Activated naive CD4-positive, alpha-beta T cell treated with anti-CD3 and anti-CD28 coated beads, Interleukin-2, amount 50 U/mL, for 24 hours (primary cell): Measurements from ENCODE around the gene NCF2.

Experiments used
- H3K27ac Mint-ChIP-seq: one replicate; pipeline ENCODE4 v1.8.0; 2021; ENCODE audit warnings: mild to moderate bottlenecking, mixed read lengths
- H3K27me3 Mint-ChIP-seq: one replicate; pipeline ENCODE4 v1.8.0; 2021; ENCODE audit warnings: mixed read lengths
- H3K36me3 Mint-ChIP-seq: one replicate; pipeline ENCODE4 v1.8.0; 2021; ENCODE audit warnings: mixed read lengths
- H3K4me1 Mint-ChIP-seq: one replicate; pipeline ENCODE4 v1.8.0; 2021; ENCODE audit warnings: mixed read lengths
- H3K4me3 Mint-ChIP-seq: one replicate; pipeline ENCODE4 v1.8.0; 2021; ENCODE audit warnings: mild to moderate bottlenecking, mixed read lengths
- H3K9me3 Mint-ChIP-seq: one replicate; pipeline ENCODE4 v1.8.0; 2021; ENCODE audit warnings: mixed read lengths

The NCF2 gene

GRCh38 chr1:183580281-183580682, 10.0 kb downstream of the NCF2 start:
- Mint-ChIP-seq H3K9me3 (no peaks in the 10 kb centered on the region), H3K27me3 (no peaks in the 10 kb centered on the region)

GRCh38 chr1:183578856-183579255, 11.4 kb downstream of the NCF2 start:
- peaks cover 8% of the 10 kb centered on the region for H3K4me1 Mint-ChIP-seq
- no peak overlapping the region for H3K4me3 Mint-ChIP-seq
- H3K36me3 Mint-ChIP-seq: no peaks in the 10 kb centered on the region
- no peaks in the 10 kb centered on the region for H3K9me3 Mint-ChIP-seq
- H3K27me3 Mint-ChIP-seq: no peaks in the 10 kb centered on the region
- no peak overlapping the region for H3K27ac Mint-ChIP-seq

More at GRCh38 chr1:183580281-183580682, 10.0 kb downstream of the NCF2 start:
- no peak overlapping the region for H3K4me3 Mint-ChIP-seq
- peak overlapping the region; percentile 13 for H3K27ac Mint-ChIP-seq
- H3K36me3 Mint-ChIP-seq: no peaks in the 10 kb centered on the region
- H3K4me1 Mint-ChIP-seq: peaks cover 8% of the 10 kb centered on the region

DNA sequence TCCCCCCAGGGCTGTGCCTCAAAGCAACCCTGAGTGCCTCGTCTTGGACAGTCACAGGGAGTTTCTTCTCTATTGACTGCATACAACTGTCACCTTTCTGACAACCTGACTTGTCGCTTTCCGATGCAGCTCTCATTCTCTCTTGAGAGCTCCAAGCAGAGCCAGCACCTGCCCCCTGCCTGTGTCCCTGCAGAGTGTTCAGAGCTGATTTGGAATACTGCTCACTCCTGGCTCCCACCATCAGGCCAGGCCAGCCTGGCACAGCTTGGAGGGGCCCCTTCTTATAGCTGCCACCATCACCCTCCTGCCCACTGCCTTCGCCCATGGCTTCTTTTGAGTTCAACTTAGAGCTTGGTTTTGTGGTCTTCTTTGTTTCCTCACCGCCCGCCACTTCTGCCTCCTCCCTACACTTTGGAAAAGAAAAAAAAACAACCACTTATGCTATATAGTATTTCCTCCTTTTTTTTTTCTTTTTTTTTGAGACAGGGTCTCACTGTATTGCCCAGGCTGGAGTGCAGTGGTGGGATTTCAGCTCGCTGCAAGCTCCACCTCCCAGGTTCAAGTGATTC, 12.3 kb downstream of the NCF2 start:
- Mint-ChIP-seq H3K27ac (no peak overlapping the region), H3K27me3 (peaks cover 1% of the 10 kb centered on the region), H3K36me3 (no peaks in the 10 kb centered on the region), H3K4me3 (no peak overlapping the region), H3K9me3 (no peaks in the 10 kb centered on the region), H3K4me1 (peaks cover 8% of the 10 kb centered on the region)

GRCh38 chr1:183576537-183576936, 13.7 kb downstream of the NCF2 start:
- H3K27me3 Mint-ChIP-seq: peaks cover 1% of the 10 kb centered on the region
- H3K27ac Mint-ChIP-seq: no peak overlapping the region
- H3K36me3 Mint-ChIP-seq: no peaks in the 10 kb centered on the region
- no peak overlapping the region for H3K4me3 Mint-ChIP-seq
- no peaks in the 10 kb centered on the region for H3K9me3 Mint-ChIP-seq
- peaks cover 8% of the 10 kb centered on the region for H3K4me1 Mint-ChIP-seq

- Mint-ChIP-seq H3K27ac (no peak overlapping the region), H3K4me3 (no peak overlapping the region), H3K9me3 (no peaks in the 10 kb centered on the region), H3K4me1 (peaks cover 8% of the 10 kb centered on the region), H3K36me3 (no peaks in the 10 kb centered on the region), H3K27me3 (peaks cover 1% of the 10 kb centered on the region)
These were observed 14.7 kb downstream of the NCF2 start for GRCh38 chr1:183575606-183576005.

- H3K27me3 Mint-ChIP-seq: peaks cover 1% of the 10 kb centered on the region
- H3K27ac Mint-ChIP-seq: peak overlapping the region; percentile 23
- no peaks in the 10 kb centered on the region for H3K9me3 Mint-ChIP-seq
- H3K4me1 Mint-ChIP-seq: peaks cover 7% of the 10 kb centered on the region
- no peaks in the 10 kb centered on the region for H3K36me3 Mint-ChIP-seq
- no peak overlapping the region for H3K4me3 Mint-ChIP-seq
These were observed 17.5 kb downstream of the NCF2 start for GRCh38 chr1:183572721-183573120.

DNA sequence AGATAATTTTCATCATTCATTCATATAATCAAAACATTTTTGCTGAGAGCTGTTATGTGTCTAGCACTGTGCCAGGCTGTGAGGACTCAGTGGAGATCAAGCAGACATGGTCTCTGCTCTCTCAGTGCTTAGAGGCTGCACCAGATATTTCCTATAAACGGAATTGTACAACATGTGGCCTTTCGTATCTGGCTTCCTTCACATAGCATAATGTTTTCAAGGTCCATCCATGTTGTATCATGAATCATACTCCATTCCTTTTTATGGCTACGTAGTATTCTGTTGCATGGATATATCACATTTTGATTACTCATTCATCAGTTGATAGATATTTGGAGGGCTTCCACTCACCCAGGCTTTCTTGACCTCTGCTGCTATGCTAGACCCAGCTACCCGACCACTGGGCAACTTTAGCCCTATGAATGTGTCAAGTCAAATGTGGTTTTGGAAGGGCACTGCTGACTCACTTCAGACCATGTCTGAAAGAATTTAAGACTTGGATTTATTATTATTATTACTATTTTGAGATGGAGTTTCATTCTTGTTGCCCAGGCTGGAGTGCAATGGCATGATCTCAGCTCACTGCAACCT, 18.5 kb downstream of the NCF2 start:
- peaks cover 1% of the 10 kb centered on the region for H3K27me3 Mint-ChIP-seq
- no peaks in the 10 kb centered on the region for H3K36me3 Mint-ChIP-seq
- no peak overlapping the region for H3K4me3 Mint-ChIP-seq
- H3K9me3 Mint-ChIP-seq: no peaks in the 10 kb centered on the region
- no peak overlapping the region for H3K27ac Mint-ChIP-seq
- H3K4me1 Mint-ChIP-seq: peaks cover 13% of the 10 kb centered on the region

DNA sequence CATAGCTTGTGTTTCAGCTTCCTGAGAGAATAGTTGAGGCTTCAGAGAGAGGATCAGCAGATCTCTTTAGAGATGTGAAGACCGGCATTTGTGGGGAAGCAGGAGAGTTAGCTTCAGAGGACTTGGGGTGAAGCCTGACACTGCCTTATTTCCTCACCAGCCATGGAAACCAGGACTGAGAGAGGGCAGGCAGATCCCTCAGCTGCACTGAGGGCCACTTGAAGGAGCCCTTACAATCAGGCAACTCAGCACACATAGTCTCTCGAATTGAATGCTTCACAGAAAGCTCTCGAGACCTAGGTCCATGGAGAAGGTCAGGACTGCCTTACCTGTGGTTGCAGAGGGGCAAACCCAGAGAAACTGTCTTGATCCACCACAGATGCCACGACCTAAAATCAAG, 19.8 kb downstream of the NCF2 start:
- Mint-ChIP-seq H3K4me1 (peaks cover 13% of the 10 kb centered on the region), H3K27me3 (peaks cover 1% of the 10 kb centered on the region), H3K36me3 (no peaks in the 10 kb centered on the region), H3K27ac (no peak overlapping the region), H3K4me3 (no peak overlapping the region), H3K9me3 (no peaks in the 10 kb centered on the region)

- peaks cover 1% of the 10 kb centered on the region for H3K27me3 Mint-ChIP-seq
- H3K9me3 Mint-ChIP-seq: no peaks in the 10 kb centered on the region
- no peaks in the 10 kb centered on the region for H3K36me3 Mint-ChIP-seq
- H3K4me3 Mint-ChIP-seq: no peak overlapping the region
- H3K27ac Mint-ChIP-seq: no peak overlapping the region
- peaks cover 13% of the 10 kb centered on the region for H3K4me1 Mint-ChIP-seq
These were observed 20.5 kb downstream of the NCF2 start for GRCh38 chr1:183569801-183570200.

GRCh38 chr1:183569141-183569540, 21.1 kb downstream of the NCF2 start:
- H3K27ac Mint-ChIP-seq: no peak overlapping the region
- no peaks in the 10 kb centered on the region for H3K36me3 Mint-ChIP-seq
- no peak overlapping the region for H3K4me3 Mint-ChIP-seq
- H3K9me3 Mint-ChIP-seq: no peaks in the 10 kb centered on the region
- peaks cover 13% of the 10 kb centered on the region for H3K4me1 Mint-ChIP-seq
- peaks cover 1% of the 10 kb centered on the region for H3K27me3 Mint-ChIP-seq

- peaks cover under 1% of the 10 kb centered on the region for H3K27me3 Mint-ChIP-seq
- H3K27ac Mint-ChIP-seq: no peak overlapping the region
- H3K36me3 Mint-ChIP-seq: no peaks in the 10 kb centered on the region
- no peaks in the 10 kb centered on the region for H3K9me3 Mint-ChIP-seq
- H3K4me1 Mint-ChIP-seq: peaks cover 13% of the 10 kb centered on the region
- H3K4me3 Mint-ChIP-seq: no peak overlapping the region
These were observed 21.9 kb downstream of the NCF2 start for GRCh38 chr1:183568176-183569021.

GRCh38 chr1:183567584-183567983, 22.7 kb downstream of the NCF2 start:
- H3K36me3 Mint-ChIP-seq: no peaks in the 10 kb centered on the region
- peaks cover 13% of the 10 kb centered on the region for H3K4me1 Mint-ChIP-seq
- no peak overlapping the region for H3K4me3 Mint-ChIP-seq
- no peak overlapping the region for H3K27ac Mint-ChIP-seq
- no peaks in the 10 kb centered on the region for H3K9me3 Mint-ChIP-seq
- H3K27me3 Mint-ChIP-seq: no peaks in the 10 kb centered on the region

DNA sequence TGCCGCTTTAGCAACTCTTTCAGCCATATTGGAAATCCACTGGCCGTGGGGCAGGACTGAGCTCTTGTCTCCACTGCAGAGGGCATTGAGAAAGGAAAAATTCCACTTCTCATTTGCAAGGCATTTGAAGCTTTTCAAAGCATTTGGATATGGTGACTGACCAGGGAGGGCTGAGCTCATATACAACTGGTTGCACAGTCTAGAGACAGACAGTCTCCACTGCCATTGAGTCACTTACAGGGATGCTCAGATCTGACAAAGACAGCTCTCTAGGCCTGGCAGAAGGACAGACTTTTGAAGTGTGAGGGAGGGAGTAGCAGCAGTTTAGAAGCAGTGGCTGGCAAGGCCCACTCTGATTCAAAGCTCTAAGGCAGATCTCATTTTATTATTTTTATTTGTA, 24.2 kb downstream of the NCF2 start:
- H3K27me3 Mint-ChIP-seq: no peaks in the 10 kb centered on the region
- no peaks in the 10 kb centered on the region for H3K36me3 Mint-ChIP-seq
- no peak overlapping the region for H3K4me3 Mint-ChIP-seq
- no peaks in the 10 kb centered on the region for H3K9me3 Mint-ChIP-seq
- H3K27ac Mint-ChIP-seq: no peak overlapping the region
- peaks cover 13% of the 10 kb centered on the region for H3K4me1 Mint-ChIP-seq

- peaks cover 13% of the 10 kb centered on the region for H3K4me1 Mint-ChIP-seq
- H3K9me3 Mint-ChIP-seq: no peaks in the 10 kb centered on the region
- no peak overlapping the region for H3K27ac Mint-ChIP-seq
- H3K27me3 Mint-ChIP-seq: no peaks in the 10 kb centered on the region
- H3K36me3 Mint-ChIP-seq: no peaks in the 10 kb centered on the region
- no peak overlapping the region for H3K4me3 Mint-ChIP-seq
These were observed 25.0 kb downstream of the NCF2 start for GRCh38 chr1:183565261-183565660.

GRCh38 chr1:183562701-183563100, 27.6 kb downstream of the NCF2 start:
- no peak overlapping the region for H3K27ac Mint-ChIP-seq
- H3K9me3 Mint-ChIP-seq: no peaks in the 10 kb centered on the region
- H3K4me1 Mint-ChIP-seq: peaks cover 6% of the 10 kb centered on the region
- H3K36me3 Mint-ChIP-seq: no peaks in the 10 kb centered on the region
- no peaks in the 10 kb centered on the region for H3K27me3 Mint-ChIP-seq
- no peak overlapping the region for H3K4me3 Mint-ChIP-seq

DNA sequence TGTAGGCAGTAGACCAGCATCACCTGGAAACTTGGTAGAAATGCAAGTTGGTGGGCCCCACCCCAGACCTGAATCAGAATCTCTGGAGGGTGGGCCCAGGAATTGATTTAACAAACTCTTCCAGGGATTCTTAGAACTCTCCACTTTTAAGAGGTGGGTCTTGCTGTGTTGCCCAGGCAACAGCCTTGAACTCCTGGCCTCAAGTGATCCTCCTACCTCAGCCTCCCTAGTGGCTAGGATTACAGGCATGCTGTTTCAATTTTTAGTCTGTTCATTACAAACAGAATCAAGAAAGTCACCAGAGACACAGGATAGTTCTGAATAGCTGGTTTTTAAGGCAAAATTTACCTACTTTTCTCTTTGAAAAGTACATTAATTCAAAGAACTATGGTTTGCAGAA, 31.2 kb downstream of the NCF2 start:
- Mint-ChIP-seq H3K4me1 (no peaks in the 10 kb centered on the region), H3K27me3 (no peaks in the 10 kb centered on the region), H3K4me3 (no peak overlapping the region), H3K9me3 (no peaks in the 10 kb centered on the region), H3K27ac (no peak overlapping the region), H3K36me3 (no peaks in the 10 kb centered on the region)
